CMK (cell line): ENCODE measurements around the gene ZDHHC9.
"Not testable (repeated sequence)": the region's sequence is repeated elsewhere in the genome, so short reads cannot be mapped to it uniquely, and the experiment has no call there.

Experiments
- DNase-seq: peaks from one replicate; pipeline ENCODE4 v3.0.0-alpha.2; 2010; ENCODE audit warnings: low read depth

Gene ZDHHC9

DNA sequence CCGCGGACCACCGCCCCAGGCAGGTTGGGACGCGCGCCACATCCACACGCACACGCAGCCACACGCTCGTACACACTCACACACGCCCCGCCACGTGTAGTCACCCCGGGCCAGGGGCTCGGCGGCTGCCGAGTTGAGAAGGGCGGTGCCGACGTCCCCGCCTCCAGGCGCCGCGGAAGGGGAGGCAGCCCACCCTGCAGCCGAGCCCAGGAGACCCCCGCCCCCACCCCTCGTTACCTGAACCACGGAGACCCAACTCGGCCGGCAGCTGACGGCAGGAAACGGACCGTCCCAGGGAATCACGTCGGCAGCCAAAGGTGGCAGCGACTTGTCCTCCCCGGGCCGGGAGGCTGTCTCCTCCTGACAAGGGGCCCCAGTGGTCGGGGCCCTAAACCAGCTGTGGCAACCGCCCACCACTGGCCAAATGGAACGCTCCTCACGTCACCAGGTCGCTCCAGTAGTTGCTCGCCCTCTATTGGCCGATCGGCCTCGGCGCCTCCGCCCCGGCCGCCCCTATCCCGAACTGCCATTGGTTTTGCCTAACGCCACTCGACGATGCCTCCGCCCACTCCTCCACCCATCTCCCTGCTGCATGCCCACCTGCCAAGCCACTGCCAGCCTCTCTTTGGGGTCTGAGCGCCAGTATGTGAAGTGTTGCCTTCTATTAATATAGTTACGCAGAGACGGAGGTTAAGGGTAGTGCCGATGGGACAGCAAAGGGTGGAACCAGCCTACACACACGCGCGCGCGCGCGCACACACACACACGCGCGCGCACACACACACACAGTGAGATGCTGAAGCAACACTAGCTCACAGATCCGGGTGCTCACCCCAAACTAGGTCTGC, at the start of gene ZDHHC9:
TSS of gene ZDHHC9 (minus strand) at position 428 of the 848 bp plus-strand sequence. CDS start 1,941 bp downstream, outside the sequence.
- peak; percentile 64 for DNase-seq

- peak; percentile 0 for DNase-seq
These were observed 33.7 kb upstream of the ZDHHC9 start for GRCh38 chrX:129877401-129877800.

GRCh38 chrX:129876771-129877305, 33.2 kb upstream of the ZDHHC9 start:
- DNase-seq: no peak

DNA sequence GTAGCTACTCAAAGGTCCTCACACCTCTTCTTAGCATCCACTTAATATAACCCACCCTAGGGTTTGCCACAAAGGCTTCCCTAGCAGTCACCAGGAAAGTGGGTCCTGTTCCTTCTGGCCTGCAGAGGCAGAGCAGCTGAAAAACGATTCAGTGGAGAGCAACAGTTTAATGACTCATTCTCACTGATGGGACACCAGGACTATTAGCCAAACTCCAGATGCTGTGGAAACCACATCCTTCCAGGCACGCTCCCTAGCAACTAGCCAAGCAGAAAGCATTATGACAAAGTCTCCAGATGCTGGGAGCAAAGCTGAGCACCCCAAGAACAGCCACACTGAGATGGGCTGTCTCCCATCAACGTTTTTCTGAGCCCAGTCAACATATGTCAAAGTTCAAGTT, 32.0 kb upstream of the ZDHHC9 start:
- no peak for DNase-seq

GRCh38 chrX:129872524-129872923, 28.8 kb upstream of the ZDHHC9 start:
- no peak for DNase-seq

DNA sequence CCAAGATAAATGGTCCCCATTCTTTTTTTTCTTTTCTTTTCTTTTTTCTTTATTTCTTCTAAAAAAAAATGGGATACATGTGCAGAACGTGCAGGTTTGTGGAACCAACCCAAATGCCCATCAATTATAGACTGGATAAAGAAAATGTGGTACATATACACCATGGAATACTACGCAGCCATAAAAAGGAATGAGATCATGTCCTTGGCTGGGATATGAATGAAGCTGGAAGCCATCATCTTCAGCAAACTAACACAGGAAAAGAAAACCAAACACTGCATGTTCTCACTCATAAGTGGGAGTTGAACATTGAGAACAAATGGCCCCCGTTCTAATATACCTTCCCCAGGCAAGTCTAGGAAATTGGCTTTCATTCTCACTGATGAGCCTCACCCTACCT, 22.6 kb upstream of the ZDHHC9 start:
- not testable (repeated sequence) for DNase-seq

DNA sequence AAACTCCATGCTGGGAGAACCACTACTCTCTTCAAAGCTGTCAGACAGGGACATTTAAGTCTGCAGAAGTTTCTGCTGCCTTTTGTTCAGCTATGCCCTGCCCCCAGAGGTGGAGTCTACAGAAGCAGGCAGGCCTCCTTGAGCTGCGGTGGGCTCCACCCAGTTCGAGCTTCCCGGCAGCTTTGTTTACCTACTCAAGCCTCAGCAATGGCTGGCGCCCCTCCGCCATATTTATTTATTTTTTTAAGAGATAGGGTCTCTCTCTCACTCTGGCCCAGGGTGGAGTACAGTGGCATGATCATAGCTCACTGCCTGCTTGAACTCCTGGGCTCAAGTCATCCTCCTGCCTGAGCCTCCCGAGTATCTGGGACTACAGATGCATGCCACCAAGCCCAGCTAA, 15.4 kb upstream of the ZDHHC9 start:
- DNase-seq: not testable (repeated sequence)

- not testable (repeated sequence) for DNase-seq
These were observed 8.1 kb upstream of the ZDHHC9 start for GRCh38 chrX:129851825-129852224.

DNA sequence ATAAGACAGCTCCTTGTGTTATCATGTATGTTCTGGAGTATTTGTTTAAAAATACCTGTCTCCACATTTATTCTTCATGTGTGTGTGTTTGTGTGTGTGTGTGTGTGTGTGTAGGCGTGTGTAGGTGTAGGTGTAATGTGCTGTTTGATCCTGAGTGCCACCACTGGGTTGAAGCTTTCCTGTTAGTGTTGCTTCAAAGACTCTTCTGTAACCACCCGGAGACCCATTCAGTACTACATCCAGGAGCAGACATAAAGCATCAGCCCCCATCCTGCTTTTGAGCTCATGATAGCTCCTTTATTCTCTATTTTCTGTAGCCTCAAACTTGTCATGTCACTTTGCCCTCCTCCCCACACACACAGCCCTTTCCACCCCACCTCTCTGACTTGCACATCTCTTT, 3.0 kb upstream of the ZDHHC9 start:
- DNase-seq: no peak

DNA sequence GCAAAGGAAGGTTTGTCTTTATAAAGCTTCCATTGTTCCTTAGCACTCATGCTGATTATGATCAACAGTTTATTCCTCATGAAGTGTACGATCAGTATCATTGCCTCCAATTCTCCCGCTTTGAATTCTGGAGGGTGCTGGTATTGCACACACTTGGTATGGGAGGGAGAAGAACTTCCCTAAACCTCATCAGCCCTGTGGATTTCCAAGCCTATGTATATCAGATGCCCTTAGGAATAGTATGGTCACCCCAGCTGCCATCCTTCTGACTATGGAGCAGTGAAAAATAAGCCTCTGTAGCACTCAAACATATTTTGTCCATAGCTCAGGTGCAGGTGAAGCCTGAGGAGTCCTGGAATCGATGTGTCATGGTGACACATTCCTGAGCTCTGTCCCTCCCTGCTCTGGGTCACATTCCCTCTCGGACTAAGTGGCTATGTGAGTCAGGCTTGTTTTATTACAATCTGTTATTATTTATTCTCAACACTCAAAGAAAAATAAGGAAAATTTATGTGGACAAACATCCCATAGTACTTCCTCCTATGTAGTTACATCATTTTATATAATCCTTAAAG, 2.0 kb upstream of the ZDHHC9 start:
- no peak for DNase-seq

- no peak for DNase-seq
These were observed 552 bp downstream of the ZDHHC9 start for GRCh38 chrX:129843209-129843458.

DNA sequence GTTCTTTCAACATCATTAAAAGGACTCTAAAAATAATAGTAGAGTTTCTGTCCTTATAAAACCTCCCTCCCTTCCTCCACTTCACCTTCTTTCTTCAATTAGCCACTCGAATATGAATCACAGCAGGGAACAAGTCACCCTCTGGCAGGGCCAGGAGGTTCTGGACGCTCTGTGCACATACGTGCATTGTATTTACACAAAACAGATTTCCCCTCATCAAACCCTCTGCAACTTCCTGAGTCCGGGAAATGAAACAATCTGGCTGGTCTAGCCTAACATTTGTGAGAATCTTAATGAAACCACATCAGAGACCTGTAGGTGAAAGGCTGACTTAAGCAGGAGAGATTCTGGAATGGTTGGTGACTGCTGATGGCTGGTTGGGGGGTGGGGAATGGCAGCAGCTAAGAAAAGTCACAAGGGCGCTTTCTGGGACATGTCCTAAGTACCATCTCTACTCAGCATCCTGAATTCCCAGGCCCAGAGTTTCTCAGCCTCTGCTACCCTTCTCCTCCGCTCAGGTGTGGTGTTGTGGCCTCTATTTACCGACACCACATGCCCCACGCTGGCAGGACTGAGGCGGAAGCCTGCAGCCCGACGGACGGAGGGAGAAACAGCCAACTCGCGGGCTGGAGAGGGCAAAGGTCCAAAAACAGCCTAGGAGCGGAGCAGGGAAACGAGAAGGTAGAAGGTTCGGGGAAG, 1.0 kb downstream of the ZDHHC9 start:
- no peak for DNase-seq

DNA sequence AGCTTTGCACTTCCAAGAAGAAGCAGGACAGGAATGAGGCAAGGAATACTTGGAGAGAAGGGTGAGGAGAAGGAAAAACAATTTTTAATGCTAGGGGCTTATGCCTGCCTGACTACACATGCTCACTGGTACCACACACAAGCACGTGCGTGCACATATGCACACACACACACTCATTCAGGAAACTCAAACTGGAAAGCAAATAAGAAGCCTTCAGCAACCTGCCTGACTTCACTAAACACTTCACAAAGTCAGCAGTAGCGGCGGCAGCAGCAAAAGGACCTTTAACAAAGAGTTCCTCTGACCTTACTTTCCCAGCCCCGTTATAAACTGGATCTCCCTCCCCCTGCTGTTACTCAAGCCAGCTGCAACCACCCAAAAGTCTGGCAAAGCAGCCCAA, 3.3 kb downstream of the ZDHHC9 start:
- DNase-seq: no peak

GRCh38 chrX:129836827-129837226, 6.9 kb downstream of the ZDHHC9 start:
- no peak for DNase-seq

GRCh38 chrX:129833153-129833990, 10.3 kb downstream of the ZDHHC9 start:
- DNase-seq: no peak

DNA sequence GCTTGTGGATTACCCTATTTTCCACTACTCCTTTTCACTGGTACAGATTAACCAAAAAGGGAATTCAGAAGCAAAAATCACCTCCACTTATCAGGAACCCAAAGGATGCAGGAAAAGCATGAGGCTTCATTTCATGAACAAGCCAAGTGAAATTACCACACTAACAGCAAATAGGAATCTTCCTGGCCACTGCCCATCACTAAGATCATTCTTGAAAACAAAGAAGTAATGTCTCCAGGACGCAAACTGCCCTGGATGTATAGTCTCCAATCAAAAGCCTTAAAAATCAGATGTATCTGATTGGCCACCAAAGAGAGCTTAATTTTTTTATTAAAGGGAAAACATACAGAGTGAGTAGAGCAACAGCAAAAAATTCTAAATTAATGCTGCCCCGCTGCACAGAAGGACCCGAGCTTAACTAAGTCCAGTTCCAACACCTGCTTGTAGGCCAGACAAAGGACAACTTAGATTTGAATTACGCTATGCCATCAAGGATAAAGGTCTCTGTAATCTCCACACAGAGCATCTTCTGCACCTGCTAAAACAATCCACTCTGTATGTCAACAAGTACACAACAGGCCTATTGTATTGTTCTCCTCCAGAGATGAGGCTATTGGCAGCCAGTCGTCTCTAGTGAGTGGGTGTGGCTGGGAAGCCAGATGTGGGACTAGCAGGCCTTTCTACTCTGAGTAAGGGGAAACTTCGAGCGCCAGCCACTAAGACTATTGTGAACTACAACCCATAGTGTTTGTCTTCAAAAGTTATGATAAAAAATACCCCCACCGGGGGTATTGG, 12.4 kb downstream of the ZDHHC9 start:
- DNase-seq: no peak

- no peak for DNase-seq
These were observed 13.2 kb downstream of the ZDHHC9 start for GRCh38 chrX:129830494-129830893.

DNA sequence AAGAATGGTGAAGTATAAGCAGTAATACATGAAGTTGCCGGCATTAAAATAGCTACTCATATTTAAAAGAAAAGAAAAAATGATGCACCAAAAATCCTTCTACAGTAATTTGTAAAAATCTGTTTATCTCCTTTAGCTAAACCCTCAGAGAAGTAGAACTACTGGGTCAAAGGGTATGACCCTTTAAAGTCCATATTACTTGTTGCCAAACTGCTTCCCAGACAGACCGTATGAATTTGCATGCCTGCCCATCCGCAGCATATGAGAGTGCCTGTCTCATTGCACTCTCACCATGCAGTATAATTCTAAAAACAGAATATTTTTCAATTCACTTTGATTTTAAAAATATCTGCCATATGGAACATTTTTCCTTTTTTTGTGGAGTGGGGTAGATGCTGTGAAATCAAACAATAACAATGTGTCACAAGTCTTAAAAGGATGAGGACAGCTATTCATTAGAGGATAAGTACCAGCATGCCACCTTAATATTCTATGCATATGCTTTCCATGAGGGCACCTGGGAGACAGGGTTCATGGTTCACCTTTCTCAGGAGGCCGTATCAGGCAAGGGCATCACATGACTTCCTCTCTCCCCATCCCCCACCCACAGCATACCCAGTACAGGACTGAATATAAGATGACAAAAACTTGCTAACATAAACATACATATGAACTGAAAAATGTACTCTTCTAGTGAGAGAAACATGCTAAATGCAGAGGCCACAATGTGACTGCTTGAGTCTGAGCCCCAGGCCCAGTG, 17.8 kb downstream of the ZDHHC9 start:
- no peak for DNase-seq

DNA sequence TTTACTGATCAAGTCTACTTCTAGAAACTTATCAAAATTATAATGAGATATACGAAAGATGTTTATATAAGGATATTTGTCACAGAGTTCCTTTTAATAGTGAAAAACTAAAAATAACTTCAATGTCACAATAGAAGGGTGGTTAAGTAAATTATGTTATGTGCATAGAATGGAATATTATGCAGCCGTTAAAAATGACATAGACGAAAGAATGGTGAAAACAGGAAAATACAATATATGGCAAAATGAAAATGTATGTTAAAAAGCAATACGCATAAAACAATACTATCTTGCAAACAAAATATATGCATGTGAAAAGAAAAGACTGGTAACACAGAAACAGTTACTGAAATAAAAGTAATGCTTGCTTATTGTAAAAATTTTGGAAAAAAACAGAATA, 19.1 kb downstream of the ZDHHC9 start:
- DNase-seq: no peak

GRCh38 chrX:129823522-129823921, 20.2 kb downstream of the ZDHHC9 start:
- no peak for DNase-seq

GRCh38 chrX:129823115-129823514, 20.6 kb downstream of the ZDHHC9 start:
- no peak for DNase-seq
